ENCODE measurements around the gene MRPL55. TPM values are rescaled to one million over a fixed set of nuclear protein-coding genes. Genes with fewer than 3 reads are reported as not detected.

MRPL55 gene
- polyA plus RNA-seq, 3 donors = 99.8 to 277 (median 104) TPM

GRCh38 chr1:228081578-228082213 is 27.4 kb downstream of the MRPL55 start:
- H3K4me1 ChIP-seq (ENCODE audit: control insufficient read depth in 1 of 2, insufficient read depth in 2 of 2, low read length in 2 of 2) = peaks cover 41 to 43% of the 10 kb centered on the region in 2 donors
- Mint-ChIP-seq H3K36me3 (peaks cover 13 to 14% of the 10 kb centered on the region in 2 donors), H3K27me3 (ENCODE audit: low read depth in 3 of 3) (peaks cover 1 to 5% (median 2%) of the 10 kb centered on the region in 3 donors), H3K9me3 (peaks cover 0 to 2% (median 0%) of the 10 kb centered on the region in 7 donors), H3K4me3 (peak overlapping the region; percentile 76 to 85), H3K4me1 (peaks cover 44% of the 10 kb centered on the region), H3K27ac (peak overlapping the region in 6 of 7 donors; percentile 24 to 96 (median 61))
- intact Hi-C loops (cut with micrococcal nuclease) = loop anchor here in 1 of 2 donors (2.0 kb wide), 1 partner anchor 27 kb away; the partner anchor contains the start of gene MRPL55
- DNase-seq = no peak
- H3K79me2 ChIP-seq (ENCODE audit: insufficient read depth, low read length) = peaks cover 74% of the 10 kb centered on the region
- H3K9me3 ChIP-seq (replicated peaks in 1 of 2; ENCODE audit: control insufficient read depth in 1 of 2, insufficient read depth in 1 of 2, low read length in 2 of 2) = no peaks in the 10 kb centered on the region
- TF ChIP-seq CTCF (IDR thresholded peaks at IDR 0.05) = no peak
- H4K20me1 ChIP-seq (ENCODE audit: insufficient read depth, low read length) = peaks cover 52% of the 10 kb centered on the region
- 16% methylated on average over 28 of the region's 31 CpGs for WGBS (ENCODE audit: insufficient coverage)
- H3K9ac ChIP-seq (ENCODE audit: insufficient read depth, low read length, poor library complexity, severe bottlenecking) = peak overlapping the region; percentile 100
- peak overlapping the region; percentile 86 for H3K4me2 ChIP-seq (replicated peaks; ENCODE audit: extremely low read depth, low read length, poor library complexity, severe bottlenecking)
- peak overlapping the region; percentile 93 for H2AFZ ChIP-seq (ENCODE audit: insufficient read depth, low read depth, low read length, poor library complexity, severe bottlenecking)
- no peaks in the 10 kb centered on the region for H3K27me3 ChIP-seq (ENCODE audit: control insufficient read depth in 2 of 2, insufficient read depth in 2 of 2, low read length in 2 of 2)
- H3K36me3 ChIP-seq (replicated peaks in 1 of 2; ENCODE audit: control insufficient read depth in 1 of 2, insufficient read depth in 2 of 2, low read length in 2 of 2) = no peaks in the 10 kb centered on the region
- peak overlapping the region; percentile 60 to 93 (median 89) for H3K4me3 ChIP-seq (replicated peaks in 1 of 3; ENCODE audit: low read depth in 2 of 3, low read length in 3 of 3)
- peak overlapping the region in 1 of 2 donors; percentile 94 for H3K27ac ChIP-seq (ENCODE audit: low read depth in 1 of 2, low read length in 2 of 2)

- intact Hi-C loops (cut with micrococcal nuclease) = no loop called here
- 90% methylated on average over 2 of the region's 7 CpGs for WGBS (ENCODE audit: insufficient coverage)
- H3K36me3 Mint-ChIP-seq = peaks cover 13 to 14% of the 10 kb centered on the region in 2 donors
- Histone ChIP-seq H3K9me3 (replicated peaks in 1 of 2; ENCODE audit: control insufficient read depth in 1 of 2, insufficient read depth in 1 of 2, low read length in 2 of 2) (no peaks in the 10 kb centered on the region), H3K9ac (ENCODE audit: insufficient read depth, low read length, poor library complexity, severe bottlenecking) (peak overlapping the region; percentile 100), H3K27ac (ENCODE audit: low read depth in 1 of 2, low read length in 2 of 2) (no peak overlapping the region), H3K4me2 (replicated peaks; ENCODE audit: extremely low read depth, low read length, poor library complexity, severe bottlenecking) (peak overlapping the region; percentile 86), H3K27me3 (ENCODE audit: control insufficient read depth in 2 of 2, insufficient read depth in 2 of 2, low read length in 2 of 2) (no peaks in the 10 kb centered on the region), H4K20me1 (ENCODE audit: insufficient read depth, low read length) (peaks cover 46% of the 10 kb centered on the region), H3K79me2 (ENCODE audit: insufficient read depth, low read length) (peaks cover 68% of the 10 kb centered on the region), H2AFZ (ENCODE audit: insufficient read depth, low read depth, low read length, poor library complexity, severe bottlenecking) (no peak overlapping the region), H3K36me3 (replicated peaks in 1 of 2; ENCODE audit: control insufficient read depth in 1 of 2, insufficient read depth in 2 of 2, low read length in 2 of 2) (no peaks in the 10 kb centered on the region), H3K4me1 (ENCODE audit: control insufficient read depth in 1 of 2, insufficient read depth in 2 of 2, low read length in 2 of 2) (peaks cover 36 to 38% of the 10 kb centered on the region in 2 donors), H3K4me3 (replicated peaks in 1 of 3; ENCODE audit: low read depth in 2 of 3, low read length in 3 of 3) (peak overlapping the region in 1 of 3 experiments; percentile 93)
- no peak for TF ChIP-seq CTCF (IDR thresholded peaks at IDR 0.05)
- H3K27ac Mint-ChIP-seq = peak overlapping the region in 2 of 7 donors; percentile 54 to 83
- peaks cover 0 to 2% (median 0%) of the 10 kb centered on the region in 7 donors for H3K9me3 Mint-ChIP-seq
- no peak for DNase-seq
- peaks cover 1 to 5% (median 2%) of the 10 kb centered on the region in 3 donors for H3K27me3 Mint-ChIP-seq (ENCODE audit: low read depth in 3 of 3)
- H3K4me1 Mint-ChIP-seq = peaks cover 39% of the 10 kb centered on the region
- H3K4me3 Mint-ChIP-seq = peak overlapping the region; percentile 42 to 76
These were observed 28.0 kb downstream of the MRPL55 start for GRCh38 chr1:228081144-228081543.

Data from CD14-positive monocyte (primary cell).